HUES64 (cell line): ENCODE data around the gene SLC28A1.

Experiments used
- H3K27ac ChIP-seq: 2 replicates; pipeline ENCODE4 v1.7.0; 2013; ENCODE audit warnings: low read depth, low read length, inconsistent platforms
- H3K27me3 ChIP-seq: 2 replicates; pipeline ENCODE4 v1.6.1; 2013; ENCODE audit warnings: mild to moderate bottlenecking, low read length; ENCODE audit not compliant: insufficient read depth
- H3K36me3 ChIP-seq: 2 replicates; pipeline ENCODE4 v1.6.1; 2013; ENCODE audit warnings: mild to moderate bottlenecking, low read length; ENCODE audit not compliant: insufficient read depth
- H3K4me1 ChIP-seq: 2 replicates; pipeline ENCODE4 v1.6.1; 2013; ENCODE audit warnings: mild to moderate bottlenecking, low read length, moderate library complexity; ENCODE audit not compliant: insufficient read depth
- H3K4me3 ChIP-seq: 2 replicates; pipeline ENCODE4 v1.5.1; 2013; ENCODE audit warnings: mild to moderate bottlenecking, low read length, moderate library complexity
- H3K9ac ChIP-seq: 2 replicates; pipeline ENCODE4 v1.6.1; 2013; ENCODE audit warnings: mild to moderate bottlenecking, low read depth, low read length
- H3K9me3 ChIP-seq: 2 replicates; pipeline ENCODE4 v1.6.1; 2013; ENCODE audit warnings: low read depth, low read length; ENCODE audit not compliant: insufficient read depth
- WGBS: fragments of 150-250, 120-280 bp; methylation state at CpG from one replicate; pipeline ENCODE4 v1.1.7; 2013; ENCODE audit warnings: missing lambda C conversion rate; 5-methylcytosine and 5-hydroxymethylcytosine counted together

The SLC28A1 gene

DNA sequence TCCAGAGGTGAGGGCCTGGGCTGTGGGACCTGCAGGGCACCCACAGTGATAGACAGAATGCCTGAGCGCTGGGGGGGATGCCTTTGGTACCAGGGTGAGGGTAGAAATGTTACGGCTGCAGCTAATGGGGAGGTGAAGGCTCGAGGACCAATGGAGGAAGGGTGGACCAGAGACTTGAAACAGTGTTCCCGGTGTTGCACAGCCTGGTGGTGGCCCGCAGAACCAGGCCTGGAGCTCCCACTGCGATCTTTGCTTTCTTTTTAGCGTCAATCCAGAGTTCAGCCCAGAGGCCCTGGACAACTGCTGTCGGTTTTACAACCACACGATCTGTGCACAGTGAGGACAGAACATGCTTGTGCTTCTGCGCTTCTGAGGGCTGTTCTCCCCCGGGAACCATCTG lies 60.4 kb downstream of the SLC28A1 start:
- Histone ChIP-seq H3K36me3 (no peaks in the 10 kb centered on the region), H3K4me3 (no peak overlapping the region), H3K9me3 (no peaks in the 10 kb centered on the region), H3K27ac (no peak overlapping the region), H3K9ac (no peak overlapping the region), H3K27me3 (no peaks in the 10 kb centered on the region), H3K4me1 (no peaks in the 10 kb centered on the region)
- WGBS, result 92% methylated on average over 11 of the region's 11 CpGs

DNA sequence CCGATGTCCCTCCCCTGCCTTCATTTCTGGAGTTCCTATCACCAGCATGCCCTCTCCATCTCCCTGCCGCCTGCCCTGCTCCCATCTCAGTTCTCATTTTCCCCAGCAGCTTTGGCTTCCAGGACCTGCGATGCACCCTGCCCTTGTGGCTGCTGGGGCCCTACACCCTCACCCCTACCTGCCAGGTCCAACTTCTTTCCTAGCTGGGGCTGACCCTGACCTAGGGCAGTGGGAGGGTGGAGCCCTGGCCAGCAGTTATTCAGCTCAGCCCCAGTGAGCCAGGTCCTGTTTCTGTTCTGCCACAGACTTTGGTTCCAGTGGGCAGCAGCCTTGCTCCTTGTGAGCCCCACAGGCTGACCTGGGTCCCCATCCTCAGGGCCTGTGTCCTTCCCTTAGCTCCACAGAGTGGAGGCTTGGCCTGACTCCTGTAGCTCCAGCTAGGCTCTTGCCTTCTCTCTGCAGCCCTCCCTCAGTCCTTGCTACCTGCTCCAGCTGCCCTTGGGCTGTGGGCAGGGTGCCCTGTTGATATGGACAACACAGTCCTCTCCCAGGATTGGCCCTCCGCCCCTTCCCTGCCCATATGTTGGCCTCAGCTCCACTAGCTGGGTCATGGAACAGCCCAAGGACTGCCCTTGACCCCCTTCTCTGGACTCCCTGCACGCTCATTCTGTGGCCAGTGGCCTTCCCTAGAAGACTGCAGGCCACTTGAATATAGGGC lies 62.5 kb downstream of the SLC28A1 start:
- Histone ChIP-seq H3K4me1 (no peaks in the 10 kb centered on the region), H3K9me3 (no peaks in the 10 kb centered on the region), H3K36me3 (no peaks in the 10 kb centered on the region), H3K27ac (no peak overlapping the region), H3K9ac (no peak overlapping the region), H3K4me3 (no peak overlapping the region), H3K27me3 (no peaks in the 10 kb centered on the region)
- 79% methylated on average over 5 of the region's 5 CpGs for WGBS

DNA sequence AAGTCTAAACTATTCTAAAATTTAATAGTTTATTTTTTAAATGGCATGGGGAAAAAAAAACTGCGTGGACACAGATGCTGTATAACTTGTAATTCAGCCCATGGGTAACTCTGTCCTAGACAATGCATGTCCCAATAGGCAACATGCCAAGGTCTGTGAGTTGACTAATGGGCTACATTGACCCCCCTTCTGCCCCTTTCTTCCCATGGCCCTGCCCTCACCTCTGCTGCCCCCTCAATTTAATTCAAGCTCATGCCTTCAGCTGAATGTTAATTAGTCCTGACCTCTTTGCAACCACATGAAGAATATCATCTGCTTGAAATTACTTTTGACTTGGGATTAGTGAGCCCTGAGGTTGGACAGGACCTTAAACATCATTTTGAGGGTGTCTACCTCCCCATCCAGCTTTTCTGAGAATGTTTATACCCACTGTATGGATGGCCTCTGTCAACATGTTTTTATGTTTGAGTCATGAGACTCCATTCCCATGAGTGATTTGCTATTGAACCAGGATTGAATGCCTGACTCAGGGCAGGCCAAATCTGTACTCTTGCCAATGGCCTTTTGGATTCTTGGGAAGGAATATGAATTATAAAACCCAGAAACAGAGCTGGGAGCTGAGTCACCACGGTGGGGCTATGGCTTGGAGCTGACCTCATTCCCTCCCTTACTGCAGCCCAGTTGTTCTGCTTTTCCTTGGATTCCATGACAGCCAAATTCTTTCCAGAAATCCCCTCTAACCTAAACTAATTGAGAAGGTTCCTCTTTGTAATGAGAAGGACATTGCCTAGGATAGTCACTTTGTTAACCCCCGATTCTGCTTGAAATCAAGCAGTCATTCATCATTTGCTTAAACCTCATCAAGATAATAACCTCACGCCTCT lies 63.7 kb downstream of the SLC28A1 start:
- 84% methylated on average over 4 of the region's 4 CpGs for WGBS
- H3K4me1 ChIP-seq, result no peaks in the 10 kb centered on the region
- no peaks in the 10 kb centered on the region for H3K9me3 ChIP-seq
- H3K27ac ChIP-seq, result no peak overlapping the region
- no peaks in the 10 kb centered on the region for H3K27me3 ChIP-seq
- H3K4me3 ChIP-seq, result no peak overlapping the region
- no peaks in the 10 kb centered on the region for H3K36me3 ChIP-seq
- no peak overlapping the region for H3K9ac ChIP-seq

DNA sequence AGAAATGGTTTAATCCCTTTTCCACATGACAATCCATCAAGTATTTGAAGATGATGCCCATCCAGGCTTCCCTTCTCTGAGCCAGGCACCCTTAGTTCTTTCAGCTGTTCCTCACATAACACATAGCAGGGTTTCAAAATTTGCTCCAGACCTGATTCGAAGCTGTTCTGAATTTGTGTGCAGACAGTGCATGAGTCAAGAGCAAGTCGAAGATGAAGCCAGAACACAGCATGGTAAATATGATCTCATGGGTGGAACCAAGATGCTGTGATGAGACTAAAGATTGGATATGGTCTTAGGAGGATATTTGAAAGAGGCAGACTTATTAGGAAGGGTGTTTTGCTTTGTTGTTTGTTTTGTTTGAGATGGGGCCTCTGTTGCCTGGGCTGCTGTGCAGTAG lies 64.6 kb downstream of the SLC28A1 start:
- no peak overlapping the region for H3K27ac ChIP-seq
- no peaks in the 10 kb centered on the region for H3K27me3 ChIP-seq
- no peaks in the 10 kb centered on the region for H3K9me3 ChIP-seq
- no peaks in the 10 kb centered on the region for H3K4me1 ChIP-seq
- WGBS, result 95% methylated on average over 2 of the region's 2 CpGs
- H3K36me3 ChIP-seq, result no peaks in the 10 kb centered on the region
- no peak overlapping the region for H3K4me3 ChIP-seq
- H3K9ac ChIP-seq, result no peak overlapping the region

DNA sequence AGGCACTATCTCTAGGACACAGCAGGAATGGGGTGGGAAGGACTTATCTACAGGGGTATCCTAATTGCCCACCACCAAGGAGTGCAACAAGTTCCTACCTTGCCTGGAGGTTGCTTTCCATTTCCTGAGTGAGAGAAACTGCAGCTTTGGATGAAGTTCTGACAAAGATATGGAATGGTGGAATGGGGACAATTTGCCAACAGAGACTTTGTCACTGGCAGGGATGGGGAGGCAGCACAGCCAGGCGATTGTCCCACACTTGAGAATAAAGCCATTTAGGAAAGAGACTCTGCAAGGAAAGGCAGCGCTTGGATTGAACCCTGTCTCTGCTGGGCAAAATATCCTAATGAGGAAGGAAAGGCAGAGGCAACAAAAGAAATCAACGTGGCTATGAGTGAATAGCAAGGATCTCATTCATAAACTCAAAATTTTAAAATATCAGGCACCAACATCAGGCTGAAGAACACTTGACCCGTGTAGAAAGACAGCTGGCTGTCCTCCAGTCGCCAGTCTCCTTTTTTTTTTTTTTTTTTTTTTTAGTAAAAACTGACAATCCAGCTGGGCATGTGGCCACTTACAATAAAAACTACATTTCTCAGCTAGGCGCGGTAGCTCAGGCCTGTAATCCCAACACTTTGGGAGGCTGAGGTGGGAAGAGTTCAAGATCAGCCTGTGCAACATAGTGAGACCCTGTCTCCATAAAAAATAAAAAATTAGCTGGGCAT lies 65.5 kb downstream of the SLC28A1 start:
- Histone ChIP-seq H3K4me3 (no peak overlapping the region), H3K27ac (no peak overlapping the region), H3K27me3 (no peaks in the 10 kb centered on the region), H3K9me3 (no peaks in the 10 kb centered on the region), H3K4me1 (no peaks in the 10 kb centered on the region), H3K36me3 (no peaks in the 10 kb centered on the region), H3K9ac (no peak overlapping the region)
- WGBS, result 91% methylated on average over 7 of the region's 7 CpGs

DNA sequence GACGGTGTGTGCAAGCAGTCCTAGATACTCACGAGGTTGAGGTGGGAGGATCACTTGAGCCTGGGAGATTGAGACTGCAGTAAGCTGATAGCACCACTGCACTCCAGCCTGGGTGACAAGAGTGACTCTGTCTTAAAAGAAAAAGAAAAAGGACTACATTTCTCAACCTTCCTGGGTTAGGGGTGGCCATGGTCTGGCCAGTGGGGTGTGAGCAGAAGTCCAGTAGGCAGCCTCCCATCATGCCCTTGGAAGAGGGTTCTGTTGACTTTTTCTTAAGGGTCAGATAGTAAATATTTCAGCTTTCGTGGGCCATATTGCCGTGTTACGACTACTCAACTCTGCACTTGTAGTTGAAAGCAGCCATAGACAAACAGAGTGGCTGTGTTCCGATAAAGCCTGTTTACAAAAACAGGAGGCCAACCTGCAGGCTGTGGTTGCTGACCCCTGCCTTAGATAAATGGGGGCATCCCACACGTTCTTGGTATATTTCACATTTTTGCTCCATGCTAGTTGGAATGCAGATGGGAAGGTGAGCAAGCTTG lies 66.2 kb downstream of the SLC28A1 start:
- no peak overlapping the region for H3K27ac ChIP-seq
- 95% methylated on average over 7 of the region's 7 CpGs for WGBS
- no peaks in the 10 kb centered on the region for H3K27me3 ChIP-seq
- no peak overlapping the region for H3K9ac ChIP-seq
- H3K36me3 ChIP-seq, result no peaks in the 10 kb centered on the region
- H3K4me1 ChIP-seq, result no peaks in the 10 kb centered on the region
- no peak overlapping the region for H3K4me3 ChIP-seq
- H3K9me3 ChIP-seq, result no peaks in the 10 kb centered on the region

DNA sequence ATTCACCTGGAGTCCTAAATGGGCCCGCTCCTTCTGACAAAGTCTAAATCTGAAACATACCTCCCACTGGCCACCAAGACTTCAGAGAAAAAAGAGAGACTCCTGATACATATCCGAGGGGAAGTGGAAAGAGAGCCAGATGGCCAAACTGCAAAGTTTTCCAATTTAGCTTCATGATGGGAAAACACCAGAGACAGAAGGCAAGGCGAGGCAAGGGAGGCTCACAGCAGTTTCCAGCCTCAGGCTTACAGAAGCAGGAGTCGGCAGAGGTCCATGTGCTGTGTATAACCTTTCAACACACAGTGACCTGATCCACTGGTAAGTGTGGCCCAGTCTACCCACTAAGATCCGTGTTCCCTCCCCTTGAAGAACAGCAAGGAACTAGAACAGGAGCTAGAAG lies 67.3 kb downstream of the SLC28A1 start:
- WGBS, result 84% methylated on average over 5 of the region's 5 CpGs
- Histone ChIP-seq H3K27ac (no peak overlapping the region), H3K4me3 (no peak overlapping the region), H3K9ac (no peak overlapping the region), H3K36me3 (no peaks in the 10 kb centered on the region), H3K27me3 (no peaks in the 10 kb centered on the region), H3K9me3 (no peaks in the 10 kb centered on the region), H3K4me1 (no peaks in the 10 kb centered on the region)

DNA sequence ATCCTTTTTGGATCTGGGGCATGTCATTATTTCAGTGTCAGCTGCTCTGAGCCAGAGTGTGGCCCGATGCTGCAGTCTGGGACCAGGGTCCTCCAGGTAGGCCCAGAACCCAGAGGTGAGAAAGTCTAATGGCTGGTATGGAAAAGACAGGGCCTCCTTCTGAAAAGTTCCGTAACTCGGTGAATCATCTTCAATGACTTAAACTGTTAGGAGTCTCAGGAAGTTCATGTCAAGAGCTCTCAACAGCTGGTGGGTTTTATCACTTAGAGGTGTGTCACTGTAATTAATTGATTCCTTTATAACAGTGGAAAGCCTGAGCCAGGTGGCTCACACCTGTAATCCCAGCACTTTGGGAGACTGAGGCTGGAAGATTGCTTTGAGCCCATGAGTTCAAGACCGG lies 68.7 kb downstream of the SLC28A1 start:
- no peak overlapping the region for H3K4me3 ChIP-seq
- H3K36me3 ChIP-seq, result no peaks in the 10 kb centered on the region
- 90% methylated on average over 4 of the region's 4 CpGs for WGBS
- H3K9ac ChIP-seq, result no peak overlapping the region
- no peak overlapping the region for H3K27ac ChIP-seq
- no peaks in the 10 kb centered on the region for H3K9me3 ChIP-seq
- H3K4me1 ChIP-seq, result no peaks in the 10 kb centered on the region
- H3K27me3 ChIP-seq, result no peaks in the 10 kb centered on the region

DNA sequence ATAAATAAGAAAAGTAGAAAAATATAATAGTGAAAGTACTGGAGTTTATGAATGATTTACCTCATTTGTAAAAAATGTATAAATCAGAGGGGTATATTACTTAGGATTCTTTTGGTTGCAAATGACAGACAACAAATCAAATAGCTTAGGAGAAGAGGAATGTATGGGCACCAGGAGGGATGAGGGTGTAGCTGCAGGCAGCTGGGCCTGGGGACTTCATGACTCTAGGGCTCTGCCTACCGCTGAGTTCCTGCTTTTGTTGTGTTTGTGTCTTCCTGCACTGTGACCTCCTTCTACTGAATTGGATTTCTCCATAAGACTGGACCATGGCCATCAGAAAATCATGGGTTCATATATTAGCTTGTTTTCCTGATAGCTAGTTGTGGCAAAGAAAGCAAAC lies 69.3 kb downstream of the SLC28A1 start:
- H3K9me3 ChIP-seq, result no peaks in the 10 kb centered on the region
- no peaks in the 10 kb centered on the region for H3K36me3 ChIP-seq
- 62% methylated on average over 1 of the region's 1 CpG for WGBS
- H3K4me3 ChIP-seq, result no peak overlapping the region
- no peaks in the 10 kb centered on the region for H3K4me1 ChIP-seq
- no peak overlapping the region for H3K9ac ChIP-seq
- H3K27ac ChIP-seq, result no peak overlapping the region
- no peaks in the 10 kb centered on the region for H3K27me3 ChIP-seq

DNA sequence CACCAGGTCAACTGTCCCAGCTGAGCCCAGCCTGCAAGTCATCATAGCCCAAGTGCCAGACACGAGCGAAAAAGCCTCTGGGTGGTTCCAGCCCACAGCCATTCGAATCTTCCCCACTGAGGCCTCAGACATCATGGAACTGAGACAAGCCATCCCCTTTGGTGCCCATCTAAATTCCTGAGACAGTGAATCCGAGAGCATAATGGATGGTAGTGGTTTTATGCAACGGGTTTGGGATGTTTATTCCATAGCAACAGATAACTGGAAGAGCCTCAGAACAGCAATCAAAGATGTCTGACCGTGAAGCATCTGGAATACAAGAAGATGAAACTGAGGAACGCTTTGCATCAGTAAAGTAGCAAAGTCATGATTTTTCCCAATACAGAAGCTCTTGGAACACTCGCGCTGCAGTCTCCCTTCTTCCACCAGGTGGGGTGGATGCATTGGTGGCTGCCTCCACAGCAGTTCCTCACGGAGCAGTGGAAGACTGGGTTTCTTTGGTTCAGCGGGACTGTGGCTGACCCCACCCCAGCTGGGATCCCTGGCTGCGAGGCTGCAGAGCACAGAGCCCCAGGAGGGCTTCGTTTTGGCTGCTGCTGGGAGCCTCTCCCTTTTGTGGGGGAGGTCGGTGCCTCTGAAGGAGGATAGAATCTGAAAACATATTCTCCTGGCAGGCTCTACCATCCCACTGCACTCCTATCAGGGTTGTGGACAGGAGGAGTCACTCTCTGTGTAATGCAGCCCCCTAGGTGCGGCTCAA lies 70.8 kb downstream of the SLC28A1 start:
- H3K4me1 ChIP-seq, result peaks cover 8% of the 10 kb centered on the region
- H3K9ac ChIP-seq, result no peak overlapping the region
- H3K9me3 ChIP-seq, result no peaks in the 10 kb centered on the region
- peak overlapping the region; percentile 22; the same call in 1 of the 2 replicates for H3K4me3 ChIP-seq
- no peaks in the 10 kb centered on the region for H3K27me3 ChIP-seq
- 45% methylated on average over 14 of the region's 15 CpGs for WGBS
- no peaks in the 10 kb centered on the region for H3K36me3 ChIP-seq
- H3K27ac ChIP-seq, result no peak overlapping the region
